Hepatocyte (in vitro differentiated cells): Measurements from ENCODE around the gene CHID1.

Experiments
- EZH2 ChIP-seq: fragments of 200-600 bp; sonication (generic); IDR thresholded peaks from 2 replicates; pipeline ENCODE4 v1.6.1; 2016; ENCODE audit warnings: antibody characterized with exemption, mild to moderate bottlenecking, borderline replicate concordance
- EZH2phosphoT487 ChIP-seq: fragments of 200-600 bp; sonication (generic); IDR thresholded peaks from one replicate; pipeline ENCODE4 v1.6.1; 2018; ENCODE audit warnings: antibody characterized with exemption, mild to moderate bottlenecking, low read depth, moderate library complexity; ENCODE audit not compliant: unreplicated experiment, severe bottlenecking
- TF ChIP-seq, protein P1 (sequence below): fragments of 200-600 bp; sonication (generic); IDR thresholded peaks from 2 replicates; pipeline ENCODE4 v1.5.1; 2016; ENCODE audit warnings: antibody characterized with exemption, mild to moderate bottlenecking; ENCODE audit not compliant: poor library complexity

DNA sequence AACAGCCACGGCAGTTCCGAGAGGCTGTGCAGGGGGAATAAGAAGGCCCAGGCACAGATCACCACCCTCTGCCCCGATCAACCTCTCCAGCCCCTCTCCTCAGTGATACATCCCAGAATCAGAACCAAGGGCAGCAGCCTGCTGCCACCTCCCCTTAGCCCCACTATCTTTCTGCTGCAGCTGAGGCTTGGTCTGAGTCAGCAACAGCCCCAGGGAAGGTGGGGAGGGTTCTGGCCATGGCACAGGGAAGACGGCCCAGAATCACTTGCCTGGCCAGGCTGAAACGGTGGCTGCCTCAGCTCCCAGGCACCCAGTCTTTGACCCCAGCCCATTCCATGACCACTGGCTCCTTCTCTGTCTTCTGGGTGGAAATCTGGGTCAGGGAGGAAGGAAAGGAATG, 2.3 kb downstream of the CHID1 start:
- TF ChIP-seq EZH2 (no peak), EZH2phosphoT487 (no peak)
- TF ChIP-seq, protein P1, sequence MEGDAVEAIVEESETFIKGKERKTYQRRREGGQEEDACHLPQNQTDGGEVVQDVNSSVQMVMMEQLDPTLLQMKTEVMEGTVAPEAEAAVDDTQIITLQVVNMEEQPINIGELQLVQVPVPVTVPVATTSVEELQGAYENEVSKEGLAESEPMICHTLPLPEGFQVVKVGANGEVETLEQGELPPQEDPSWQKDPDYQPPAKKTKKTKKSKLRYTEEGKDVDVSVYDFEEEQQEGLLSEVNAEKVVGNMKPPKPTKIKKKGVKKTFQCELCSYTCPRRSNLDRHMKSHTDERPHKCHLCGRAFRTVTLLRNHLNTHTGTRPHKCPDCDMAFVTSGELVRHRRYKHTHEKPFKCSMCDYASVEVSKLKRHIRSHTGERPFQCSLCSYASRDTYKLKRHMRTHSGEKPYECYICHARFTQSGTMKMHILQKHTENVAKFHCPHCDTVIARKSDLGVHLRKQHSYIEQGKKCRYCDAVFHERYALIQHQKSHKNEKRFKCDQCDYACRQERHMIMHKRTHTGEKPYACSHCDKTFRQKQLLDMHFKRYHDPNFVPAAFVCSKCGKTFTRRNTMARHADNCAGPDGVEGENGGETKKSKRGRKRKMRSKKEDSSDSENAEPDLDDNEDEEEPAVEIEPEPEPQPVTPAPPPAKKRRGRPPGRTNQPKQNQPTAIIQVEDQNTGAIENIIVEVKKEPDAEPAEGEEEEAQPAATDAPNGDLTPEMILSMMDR, result no peak
